Stomach (tissue), 9 donors: ENCODE results near the gene AGBL3. TPM values are rescaled to one million over a fixed set of nuclear protein-coding genes. Genes with fewer than 3 reads are reported as not detected.

ENCODE experiments used
- DNase-seq, 2 donors: peaks; one replicate each; pipeline versions ENCODE4 v3.0.0 to v3.0.0-alpha.2; 2013 to 2019
- H3K27ac ChIP-seq, 5 donors: fragments of 200-600 bp in 4 of 5; sonication (generic) in 4 of 5; one replicate each; pipeline ENCODE4 v1.5.1; 2013 to 2019; ENCODE audit warnings: mild to moderate bottlenecking in 1 of 5, moderate library complexity in 1 of 5
- H3K27me3 ChIP-seq, 3 donors: fragments of 200-600 bp; sonication (generic); one replicate each; pipeline ENCODE4 v1.5.1; 2017 to 2019; ENCODE audit warnings: mixed run types in 1 of 3
- H3K36me3 ChIP-seq, 4 donors: fragments of 200-600 bp; sonication (generic); 1 replicate in 3 of 4; 2 replicates in 1 of 4; pipeline ENCODE4 v1.5.1; 2016 to 2019
- H3K4me1 ChIP-seq, 4 donors: fragments of 200-600 bp; sonication (generic); one replicate each; pipeline ENCODE4 v1.5.1; 2016 to 2019
- H3K4me3 ChIP-seq, 4 donors: fragments of 200-600 bp; sonication (generic) in 3 of 4; one replicate each; pipeline ENCODE4 v1.5.1; 2016 to 2019; ENCODE audit warnings: mild to moderate bottlenecking in 1 of 4
- H3K9me3 ChIP-seq, 4 donors: fragments of 200-600 bp; sonication (generic); one replicate each; pipeline ENCODE4 v1.5.1; 2016 to 2019
- EP300 ChIP-seq: sonication (generic); formaldehyde crosslinking; IDR thresholded peaks from one replicate; pipeline ENCODE4 v1.6.1; 2017; ENCODE audit warnings: antibody characterized with exemption
- POLR2A ChIP-seq, 4 donors: fragments of 450-650 bp; IDR thresholded peaks; one replicate each; pipeline ENCODE4 v1.6.1; 2016; ENCODE audit warnings: antibody characterized with exemption in 4 of 4, control low read depth in 2 of 4, mild to moderate bottlenecking in 1 of 4, moderate library complexity in 1 of 4
- POLR2AphosphoS5 ChIP-seq, 3 donors: sonication (generic); formaldehyde crosslinking; IDR thresholded peaks; one replicate each; pipeline ENCODE4 v1.6.1; 2016; ENCODE audit warnings: antibody characterized with exemption in 3 of 3
- WGBS, 5 donors: extraction: QIAGEN DNeasy Blood & Tissue Kit in 3 of 5; methylation state at CpG; one replicate each; pipeline versions ENCODE4 v1.1.5 to v1.1.7; 2013 to 2018; 5-methylcytosine and 5-hydroxymethylcytosine counted together
- intact Hi-C: fragments of 100-400 bp; cut with DNase I; formaldehyde crosslinking; loops from one replicate; pipeline ENCODE4 v1.15.1; 2023; ENCODE audit warnings: low total_unique reads
- polyA plus RNA-seq, 3 donors: library from polyadenylated mRNA; stranded (reverse); fragments of 200-250 nt; gene quantifications; one replicate each; pipeline ENCODE4 v1.2.3, GENCODE V29; 2013
- total RNA-seq, 5 donors: library from RNA; depleted of rRNA; stranded (reverse); fragments of >200 nt; gene quantifications; one replicate each; pipeline versions ENCODE4 v1.1.0 to v1.2.3, GENCODE V29; 2014 to 2016
- TF ChIP-seq, protein P1 (sequence below), 7 experiments: fragments of 450-650 bp in 4 of 7; fragments of 200-600 bp in 3 of 7; sonication (generic) in 3 of 7; IDR thresholded peaks; one replicate each; pipeline ENCODE4 v1.5.1; 2016 to 2019; ENCODE audit warnings: antibody characterized with exemption in 7 of 7, control low read depth in 2 of 7, mild to moderate bottlenecking in 1 of 7
- donor health status: healthy with polysubstance abuse.
- donor health status: Bipolar disorder and iron deficiency.
- donor health status: healthy.

The AGBL3 gene
- total and polyA plus RNA-seq, 8 donors, result 0.29 to 8.4 (median 1.3) TPM; not detected in 2

DNA sequence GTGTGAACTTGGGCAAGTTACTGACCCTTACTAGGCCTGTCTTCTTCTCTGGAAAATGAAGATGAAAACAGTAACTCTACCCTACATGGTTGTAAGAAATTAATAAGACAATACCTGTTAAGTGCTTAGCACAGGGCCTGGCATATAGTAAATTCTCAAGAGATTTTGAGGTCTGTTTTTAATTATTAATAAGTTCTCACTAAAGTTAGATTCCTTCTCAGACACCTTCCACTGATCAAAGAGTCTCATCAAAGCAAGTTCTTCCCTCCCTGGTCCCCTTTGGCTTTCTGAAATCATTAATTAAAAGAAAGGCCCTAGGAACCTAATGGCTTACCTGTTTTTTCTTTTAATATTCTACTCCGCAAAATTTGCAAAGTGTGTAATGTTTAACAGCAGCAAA is 166.1 kb downstream of the AGBL3 start:
- no peak overlapping the region for H3K27ac ChIP-seq
- intact Hi-C loops, result no loop called here
- H3K9me3 ChIP-seq, result peaks cover 0 to 21% (median 4%) of the 10 kb centered on the region in 4 donors
- no peaks in the 10 kb centered on the region for H3K27me3 ChIP-seq
- no peak for DNase-seq
- H3K4me3 ChIP-seq, result no peak overlapping the region
- 58 to 100% (median 97%) methylated on average over 1 of the region's 1 CpG for WGBS, 5 donors
- TF ChIP-seq, protein P1, sequence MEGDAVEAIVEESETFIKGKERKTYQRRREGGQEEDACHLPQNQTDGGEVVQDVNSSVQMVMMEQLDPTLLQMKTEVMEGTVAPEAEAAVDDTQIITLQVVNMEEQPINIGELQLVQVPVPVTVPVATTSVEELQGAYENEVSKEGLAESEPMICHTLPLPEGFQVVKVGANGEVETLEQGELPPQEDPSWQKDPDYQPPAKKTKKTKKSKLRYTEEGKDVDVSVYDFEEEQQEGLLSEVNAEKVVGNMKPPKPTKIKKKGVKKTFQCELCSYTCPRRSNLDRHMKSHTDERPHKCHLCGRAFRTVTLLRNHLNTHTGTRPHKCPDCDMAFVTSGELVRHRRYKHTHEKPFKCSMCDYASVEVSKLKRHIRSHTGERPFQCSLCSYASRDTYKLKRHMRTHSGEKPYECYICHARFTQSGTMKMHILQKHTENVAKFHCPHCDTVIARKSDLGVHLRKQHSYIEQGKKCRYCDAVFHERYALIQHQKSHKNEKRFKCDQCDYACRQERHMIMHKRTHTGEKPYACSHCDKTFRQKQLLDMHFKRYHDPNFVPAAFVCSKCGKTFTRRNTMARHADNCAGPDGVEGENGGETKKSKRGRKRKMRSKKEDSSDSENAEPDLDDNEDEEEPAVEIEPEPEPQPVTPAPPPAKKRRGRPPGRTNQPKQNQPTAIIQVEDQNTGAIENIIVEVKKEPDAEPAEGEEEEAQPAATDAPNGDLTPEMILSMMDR (IDR thresholded peaks at IDR 0.05), result no peak
- TF ChIP-seq POLR2A (IDR thresholded peaks at IDR 0.05) (no peak), POLR2AphosphoS5 (IDR thresholded peaks at IDR 0.05) (no peak), EP300 (no peak)
- peaks cover 8 to 44% (median 26%) of the 10 kb centered on the region in 4 donors for H3K4me1 ChIP-seq
- H3K36me3 ChIP-seq, result peaks cover 0 to 25% (median 17%) of the 10 kb centered on the region in 4 donors

DNA sequence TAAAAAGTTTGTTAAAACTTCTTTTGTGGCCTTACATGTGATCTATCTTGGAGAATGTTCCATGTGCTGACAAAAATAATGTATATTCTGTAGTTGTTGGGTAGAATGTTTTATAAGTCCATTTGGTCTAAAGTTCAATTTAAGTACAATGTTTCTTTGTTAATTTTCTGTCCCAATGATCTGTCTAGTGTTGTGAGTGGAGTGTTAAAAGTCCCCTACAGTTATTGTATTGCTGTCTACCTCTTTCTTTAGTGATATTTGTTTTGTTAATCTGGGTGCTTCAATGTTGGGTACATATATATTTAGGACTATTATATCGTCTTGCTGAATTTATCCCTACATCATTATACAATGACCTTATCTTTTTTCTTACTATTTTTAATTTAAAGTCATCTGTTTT is 168.4 kb downstream of the AGBL3 start:
- 53 to 82% (median 58%) methylated on average over 1 of the region's 1 CpG for WGBS, 5 donors
- H3K27me3 ChIP-seq, result no peaks in the 10 kb centered on the region
- peaks cover 8 to 44% (median 34%) of the 10 kb centered on the region in 4 donors for H3K4me1 ChIP-seq

DNA sequence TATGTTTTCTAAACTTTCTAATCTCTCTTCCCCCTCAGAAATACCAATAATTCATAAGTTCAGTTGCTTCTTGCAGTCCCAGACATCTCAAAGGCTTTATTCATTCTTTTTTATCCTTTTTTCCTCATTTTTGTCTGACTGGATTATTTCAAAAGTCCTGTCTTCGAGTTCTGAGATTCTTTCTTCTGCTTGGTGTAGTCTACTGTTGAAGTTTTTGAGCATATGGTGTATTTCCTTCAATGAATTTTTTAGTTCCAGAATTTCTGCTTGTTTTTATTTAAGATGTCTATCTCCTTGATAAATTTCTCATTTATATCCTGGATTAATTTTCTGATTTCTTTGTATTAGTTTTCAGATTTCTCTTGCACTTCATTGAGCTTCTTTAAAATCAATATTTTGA is 170.0 kb downstream of the AGBL3 start:
- intact Hi-C loops, result no loop called here
- TF ChIP-seq POLR2AphosphoS5 (IDR thresholded peaks at IDR 0.05) (no peak), POLR2A (IDR thresholded peaks at IDR 0.05) (no peak), EP300 (no peak)
- TF ChIP-seq, protein P1 (IDR thresholded peaks at IDR 0.05), result no peak
- Histone ChIP-seq H3K4me3 (no peak overlapping the region), H3K27ac (no peak overlapping the region), H3K4me1 (peaks cover 18 to 44% (median 38%) of the 10 kb centered on the region in 4 donors), H3K9me3 (peaks cover 0 to 21% (median 4%) of the 10 kb centered on the region in 4 donors), H3K36me3 (peaks cover 0 to 27% (median 20%) of the 10 kb centered on the region in 4 donors), H3K27me3 (no peaks in the 10 kb centered on the region)
- 75 to 97% (median 92%) methylated on average over 1 of the region's 1 CpG for WGBS, 5 donors
- no peak for DNase-seq

More for the DNA sequence above, 168.4 kb downstream of the AGBL3 start:
- peaks cover 0 to 27% (median 21%) of the 10 kb centered on the region in 4 donors for H3K36me3 ChIP-seq
- H3K27ac ChIP-seq, result no peak overlapping the region
- no peak overlapping the region for H3K4me3 ChIP-seq
- no peak for TF ChIP-seq POLR2A (IDR thresholded peaks at IDR 0.05)
- no peak for TF ChIP-seq POLR2AphosphoS5 (IDR thresholded peaks at IDR 0.05)
- TF ChIP-seq EP300, result no peak
- TF ChIP-seq, protein P1 (IDR thresholded peaks at IDR 0.05), result no peak
- intact Hi-C loops, result no loop called here
- peaks cover 0 to 21% (median 4%) of the 10 kb centered on the region in 4 donors for H3K9me3 ChIP-seq
- no peak for DNase-seq

DNA sequence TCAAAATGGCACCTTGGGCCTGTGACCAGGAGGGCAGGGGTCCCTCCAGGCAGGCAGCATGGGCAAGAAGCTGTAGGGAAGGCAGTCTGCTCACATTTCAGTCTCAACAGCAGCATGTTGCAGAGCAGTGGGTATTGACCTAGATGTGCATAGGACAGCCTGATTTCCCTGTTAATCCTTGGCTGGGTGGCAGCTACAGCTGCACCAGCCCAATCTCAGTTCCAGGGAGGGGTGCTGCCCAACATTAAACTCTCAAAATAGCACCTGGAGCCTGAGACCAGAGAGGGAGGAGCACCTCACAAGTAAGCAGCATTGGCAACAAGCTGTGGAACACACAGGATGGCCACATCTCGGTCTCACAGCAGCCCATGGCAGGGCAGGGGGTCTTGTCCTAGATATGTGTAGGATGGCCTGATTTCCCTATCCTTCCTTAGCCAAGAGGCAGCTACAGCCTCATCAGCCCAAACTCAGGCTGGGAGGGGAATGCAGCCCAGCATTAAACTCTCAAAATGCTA is 171.9 kb downstream of the AGBL3 start:
- Histone ChIP-seq H3K36me3 (peaks cover 0 to 27% (median 9%) of the 10 kb centered on the region in 4 donors), H3K27me3 (no peaks in the 10 kb centered on the region), H3K9me3 (peaks cover 0 to 21% (median 4%) of the 10 kb centered on the region in 4 donors), H3K27ac (peak overlapping the region in 2 of 5 donors; percentile 58 to 85), H3K4me1 (peaks cover 18 to 44% (median 38%) of the 10 kb centered on the region in 4 donors), H3K4me3 (no peak overlapping the region)
- WGBS, 5 donors, result 88 to 100% (median 100%) methylated on average over 1 of the region's 1 CpG
- DNase-seq, result no peak
- intact Hi-C loops, result no loop called here
- TF ChIP-seq POLR2AphosphoS5 (IDR thresholded peaks at IDR 0.05) (no peak), POLR2A (IDR thresholded peaks at IDR 0.05) (no peak), EP300 (no peak)
- TF ChIP-seq, protein P1 (IDR thresholded peaks at IDR 0.05), result no peak
